SK-N-SH treated with all-trans-retinoic acid at 6 μM for 48 hours (cell line): ENCODE data around the gene CTXN1.

Experiments used
- BACH2 ChIP-seq: fragments of 250-450 bp; sonication (Bioruptor Pico); IDR thresholded peaks from 2 replicates; pipeline ENCODE4 v1.9.0; 2021; ENCODE audit warnings: mild to moderate bottlenecking, borderline replicate concordance
- TF ChIP-seq, protein P1 (sequence below): fragments of 250-450 bp; sonication (Bioruptor Pico); IDR thresholded peaks from 2 replicates; pipeline ENCODE4 v1.5.1; 2021; ENCODE audit warnings: mild to moderate bottlenecking, moderate library complexity

DNA sequence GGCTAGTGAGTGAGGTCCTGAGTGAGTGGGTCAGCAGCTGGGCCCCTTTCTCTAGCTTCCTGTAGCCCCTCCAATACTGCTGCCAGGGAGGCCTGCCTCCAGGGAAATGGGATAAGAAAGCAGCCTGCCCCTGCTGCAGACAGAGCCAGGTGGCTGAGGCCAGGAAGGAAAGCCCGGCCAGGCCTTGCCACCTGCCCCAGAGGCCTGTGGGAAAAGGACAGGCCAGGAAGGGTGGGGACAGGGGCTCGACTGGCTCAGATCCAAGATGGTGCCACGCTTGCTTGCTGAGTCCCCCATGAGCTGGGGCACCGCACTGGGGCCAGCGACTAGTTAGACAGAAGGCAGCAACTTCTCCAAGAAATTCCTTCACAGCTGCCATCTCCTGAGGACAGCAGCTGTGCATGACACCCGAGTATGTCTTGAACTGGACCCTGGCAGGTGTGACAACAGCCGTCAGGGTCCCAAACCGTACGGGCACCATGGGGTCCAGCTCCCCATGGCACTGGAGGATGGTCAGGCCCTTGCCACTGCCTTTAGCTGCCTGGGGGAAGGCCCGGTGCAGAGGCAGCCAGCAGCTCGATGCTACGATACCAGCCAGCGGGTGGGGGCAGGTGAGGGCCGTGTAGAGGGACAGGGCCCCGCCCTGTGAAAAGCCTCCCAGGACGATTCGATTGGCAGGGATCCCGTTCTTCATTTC is 46.7 kb downstream of the CTXN1 start:
- TF ChIP-seq BACH2 (CRISPR knock-in tag), result no peak
- TF ChIP-seq, protein P1, sequence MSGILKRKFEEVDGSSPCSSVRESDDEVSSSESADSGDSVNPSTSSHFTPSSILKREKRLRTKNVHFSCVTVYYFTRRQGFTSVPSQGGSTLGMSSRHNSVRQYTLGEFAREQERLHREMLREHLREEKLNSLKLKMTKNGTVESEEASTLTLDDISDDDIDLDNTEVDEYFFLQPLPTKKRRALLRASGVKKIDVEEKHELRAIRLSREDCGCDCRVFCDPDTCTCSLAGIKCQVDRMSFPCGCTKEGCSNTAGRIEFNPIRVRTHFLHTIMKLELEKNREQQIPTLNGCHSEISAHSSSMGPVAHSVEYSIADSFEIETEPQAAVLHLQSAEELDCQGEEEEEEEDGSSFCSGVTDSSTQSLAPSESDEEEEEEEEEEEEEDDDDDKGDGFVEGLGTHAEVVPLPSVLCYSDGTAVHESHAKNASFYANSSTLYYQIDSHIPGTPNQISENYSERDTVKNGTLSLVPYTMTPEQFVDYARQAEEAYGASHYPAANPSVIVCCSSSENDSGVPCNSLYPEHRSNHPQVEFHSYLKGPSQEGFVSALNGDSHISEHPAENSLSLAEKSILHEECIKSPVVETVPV (CRISPR knock-in tag), result no peak
